GM21381 (cell line): ENCODE measurements around the gene CCDC47.
"Not testable (repeated sequence)": the region's sequence is repeated elsewhere in the genome, so short reads cannot be mapped to it uniquely, and the experiment has no call there.

Source experiments
- ATAC-seq: cut with Tn5 transposase; IDR thresholded peaks from one replicate; pipeline ENCODE4 v1.9.1; 2021; ENCODE audit warnings: mild to moderate bottlenecking, moderate library complexity; ENCODE audit not compliant: unreplicated experiment

Gene CCDC47

GRCh38 chr17:63773272-63774140 is at the start of gene CCDC47:
Gene CCDC47 (minus strand): TSS chr17:63773597. CDS start chr17:63766175, 7,422 bp downstream.
- peak; percentile 85 for ATAC-seq

GRCh38 chr17:63822537-63822936 is 49.1 kb upstream of the CCDC47 start:
- no peak for ATAC-seq

GRCh38 chr17:63821804-63822203 is 48.4 kb upstream of the CCDC47 start:
- ATAC-seq: no peak

GRCh38 chr17:63820963-63821561 is 47.7 kb upstream of the CCDC47 start:
- ATAC-seq: no peak

GRCh38 chr17:63819585-63820537 is 46.5 kb upstream of the CCDC47 start:
- ATAC-seq: no peak

GRCh38 chr17:63819131-63819530 is 45.7 kb upstream of the CCDC47 start:
- ATAC-seq: no peak

- ATAC-seq: no peak
These were observed 44.5 kb upstream of the CCDC47 start for GRCh38 chr17:63817736-63818385.

- ATAC-seq: no peak
These were observed 43.3 kb upstream of the CCDC47 start for GRCh38 chr17:63816669-63817068.

GRCh38 chr17:63816123-63816522 is 42.7 kb upstream of the CCDC47 start:
- no peak for ATAC-seq

GRCh38 chr17:63809970-63810369 is 36.6 kb upstream of the CCDC47 start:
- no peak for ATAC-seq

- no peak for ATAC-seq
These were observed 32.2 kb upstream of the CCDC47 start for GRCh38 chr17:63805591-63805990.

- no peak for ATAC-seq
These were observed 30.9 kb upstream of the CCDC47 start for GRCh38 chr17:63804328-63804727.

GRCh38 chr17:63800783-63801182 is 27.4 kb upstream of the CCDC47 start:
- ATAC-seq: no peak

- no peak for ATAC-seq
These were observed 25.2 kb upstream of the CCDC47 start for GRCh38 chr17:63798572-63799106.

- ATAC-seq: not testable (repeated sequence)
These were observed 23.0 kb upstream of the CCDC47 start for GRCh38 chr17:63796375-63796774.

GRCh38 chr17:63792055-63792729 is 18.8 kb upstream of the CCDC47 start:
- no peak for ATAC-seq

- ATAC-seq: no peak
These were observed 16.7 kb upstream of the CCDC47 start for GRCh38 chr17:63790057-63790456.

GRCh38 chr17:63786971-63787711 is 13.7 kb upstream of the CCDC47 start:
- ATAC-seq: no peak

GRCh38 chr17:63786117-63786516 is 12.7 kb upstream of the CCDC47 start:
- no peak for ATAC-seq
